CD4-positive, CD25-positive, alpha-beta regulatory T cell (primary cell): ENCODE results near the gene SRP68. TPM values are rescaled to one million over a fixed set of nuclear protein-coding genes. Genes with fewer than 3 reads are reported as not detected.

Source experiments
- ATAC-seq, 2 donors: fragments of 150-1000 bp; cut with Tn5 transposase; one replicate each; pipeline ENCODE4 v1.10.0; 2021; ENCODE audit warnings: low read depth in 2 of 2, moderate number of reproducible peaks in 2 of 2, moderate library complexity in 1 of 2
- DNase-seq, 3 donors: peaks; one replicate each; pipeline versions ENCODE4 v3.0.0 to v3.0.0-alpha.2; 2012 to 2022; ENCODE audit warnings: mixed read lengths in 1 of 3
- H3K27ac ChIP-seq: one replicate; pipeline ENCODE4 v1.7.0; 2013; ENCODE audit warnings: mild to moderate bottlenecking, low read length; ENCODE audit not compliant: insufficient read depth, poor library complexity, severe bottlenecking
- H3K27me3 ChIP-seq: one replicate; pipeline ENCODE4 v1.7.0; 2013; ENCODE audit warnings: low read length; ENCODE audit not compliant: control insufficient read depth, insufficient read depth
- H3K36me3 ChIP-seq: one replicate; pipeline ENCODE4 v1.7.0; 2013; ENCODE audit warnings: mild to moderate bottlenecking, low read length, moderate library complexity; ENCODE audit not compliant: control insufficient read depth, insufficient read depth
- H3K4me1 ChIP-seq: 2 replicates; pipeline ENCODE4 v1.7.0; 2013; ENCODE audit warnings: mild to moderate bottlenecking, low read length; ENCODE audit not compliant: insufficient read depth, control insufficient read depth, poor library complexity, severe bottlenecking
- H3K4me3 ChIP-seq: one replicate; pipeline ENCODE4 v1.7.0; 2013; ENCODE audit warnings: low read depth, mild to moderate bottlenecking, low read length, moderate library complexity
- H3K9me3 ChIP-seq, 2 experiments: 1 replicate in 1 of 2; 2 replicates in 1 of 2; pipeline ENCODE4 v1.7.0; 2013; ENCODE audit warnings: low read length in 2 of 2, mild to moderate bottlenecking in 1 of 2, moderate library complexity in 1 of 2; ENCODE audit not compliant: control insufficient read depth in 2 of 2
- H3K27ac Mint-ChIP-seq, 3 donors: one replicate each; pipeline ENCODE4 v1.8.0; 2020 to 2022; ENCODE audit warnings: mild to moderate bottlenecking in 3 of 3, mixed read lengths in 3 of 3, moderate library complexity in 2 of 3
- H3K27me3 Mint-ChIP-seq: one replicate; pipeline ENCODE4 v1.8.0; 2022; ENCODE audit warnings: mild to moderate bottlenecking, mixed read lengths
- H3K36me3 Mint-ChIP-seq: one replicate; pipeline ENCODE4 v1.8.0; 2020; ENCODE audit warnings: mixed read lengths
- H3K4me1 Mint-ChIP-seq, 4 donors: one replicate each; pipeline ENCODE4 v1.8.0; 2020 to 2022; ENCODE audit warnings: mixed read lengths in 4 of 4, mild to moderate bottlenecking in 1 of 4
- H3K4me3 Mint-ChIP-seq, 4 donors: one replicate each; pipeline ENCODE4 v1.8.0; 2020 to 2022; ENCODE audit warnings: mild to moderate bottlenecking in 4 of 4, mixed read lengths in 4 of 4, moderate library complexity in 3 of 4
- H3K9me3 Mint-ChIP-seq, 7 donors: one replicate each; pipeline ENCODE4 v1.8.0; 2020 to 2022; ENCODE audit warnings: mixed read lengths in 7 of 7, mild to moderate bottlenecking in 3 of 7, moderate library complexity in 2 of 7
- polyA plus RNA-seq, 4 donors: library from polyadenylated mRNA; unstranded; fragments of 300-500 nt; fragmentation: Illumina TruSeq; gene quantifications; one replicate each; pipeline ENCODE4 v1.2.3, GENCODE V29; 2021
- total RNA-seq: library from RNA; stranded (reverse); gene quantifications from one replicate; pipeline ENCODE4 v1.2.3, GENCODE V29; 2022

Gene SRP68
- total and polyA plus RNA-seq, 5 donors from 2014 or later, result 68.8 to 81.0 (median 71.9) TPM

DNA sequence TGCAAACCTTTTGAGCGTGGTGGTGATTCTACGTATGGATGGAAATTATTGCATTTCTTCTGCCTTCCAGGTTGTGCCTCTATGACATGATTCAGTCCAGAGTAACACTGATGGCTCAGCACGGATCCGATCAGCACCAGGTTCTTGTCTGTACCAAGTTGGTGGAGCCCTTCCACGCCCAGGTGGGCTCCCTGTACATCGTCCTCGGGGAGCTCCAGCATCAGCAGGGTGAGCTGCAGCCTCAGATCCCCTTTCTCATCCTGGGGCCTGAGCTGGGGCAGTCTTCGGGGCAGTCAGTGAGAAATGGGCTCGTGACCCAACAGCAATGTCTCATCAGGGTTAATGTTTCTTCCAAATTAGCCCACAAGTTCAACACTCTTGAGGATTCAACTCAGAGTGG lies 80.9 kb downstream of the SRP68 start:
- Histone ChIP-seq H3K27me3 (no peaks in the 10 kb centered on the region), H3K27ac (no peak overlapping the region), H3K4me3 (no peak overlapping the region), H3K4me1 (no peaks in the 10 kb centered on the region), H3K9me3 (no peaks in the 10 kb centered on the region), H3K36me3 (peaks cover 13% of the 10 kb centered on the region)
- no peak for ATAC-seq
- Mint-ChIP-seq H3K4me3 (no peak overlapping the region), H3K36me3 (no peaks in the 10 kb centered on the region), H3K27ac (no peak overlapping the region), H3K27me3 (no peaks in the 10 kb centered on the region), H3K4me1 (peaks cover 0 to 1% (median under 1%) of the 10 kb centered on the region in 4 donors), H3K9me3 (peaks cover 0 to 1% (median 0%) of the 10 kb centered on the region in 7 donors)
- DNase-seq, result no peak

Other genes starting within 250 kb of the SRP68 start
- gene UNC13D, start 228.1 kb downstream of the SRP68 start, total RNA-seq, result 149 TPM
- gene UNC13D, start 228.1 kb downstream of the SRP68 start, polyA plus RNA-seq, result 10 to 100 TPM; 41.6 to 51.7 (median 45.0) TPM
- 118 TPM for gene WBP2, start 217.2 kb downstream of the SRP68 start, total RNA-seq
- 100 to 1,000 TPM in 1 of 4 donors, 10 to 100 TPM in 3; 77.7 to 112 (median 91.2) TPM for gene WBP2, start 217.2 kb downstream of the SRP68 start, polyA plus RNA-seq
- gene TRIM47, start 193.9 kb downstream of the SRP68 start, total RNA-seq, result 3.6 TPM
- 10 to 100 TPM in 3 of 4 donors, 1 to 10 TPM in 1; 8.7 to 16.6 (median 15.8) TPM for gene TRIM47, start 193.9 kb downstream of the SRP68 start, polyA plus RNA-seq
- gene TRIM65, start 175.6 kb downstream of the SRP68 start, total RNA-seq, result 18.7 TPM
- gene TRIM65, start 175.6 kb downstream of the SRP68 start, polyA plus RNA-seq, result 10 to 100 TPM; 16.9 to 24.3 (median 20.1) TPM
- gene MRPL38, start 167.6 kb downstream of the SRP68 start, total RNA-seq, result 118 TPM
- gene MRPL38, start 167.6 kb downstream of the SRP68 start, polyA plus RNA-seq, result 10 to 100 TPM; 58.0 to 68.8 (median 64.8) TPM
- 15.5 TPM for gene FBF1, start 131.5 kb downstream of the SRP68 start, total RNA-seq
- 1 to 10 TPM; 1.7 to 3.6 (median 2.3) TPM for gene FBF1, start 131.5 kb downstream of the SRP68 start, polyA plus RNA-seq
- gene ACOX1, start 93.4 kb downstream of the SRP68 start, total RNA-seq, result 25.6 TPM
- 10 to 100 TPM; 15.0 to 24.3 (median 18.9) TPM for gene ACOX1, start 93.4 kb downstream of the SRP68 start, polyA plus RNA-seq
- gene TEN1, start 93.3 kb downstream of the SRP68 start, total RNA-seq, result 17.3 TPM
- gene TEN1, start 93.3 kb downstream of the SRP68 start, polyA plus RNA-seq, result 10 to 100 TPM; 19.9 to 26.1 (median 21.5) TPM
- gene CDK3, start 71.7 kb downstream of the SRP68 start, total RNA-seq, result 11.6 TPM
- 1 to 10 TPM in 1 of 4 donors, under 1 TPM in 3; 0.17 to 1.0 (median 0.50) TPM for gene CDK3, start 71.7 kb downstream of the SRP68 start, polyA plus RNA-seq
- 0.15 TPM for gene EVPL, start 45.2 kb downstream of the SRP68 start, total RNA-seq
- gene EVPL, start 45.2 kb downstream of the SRP68 start, polyA plus RNA-seq, result under 1 TPM in 1 of 4 donors, not detected in 3; 0.05 TPM
- 0.86 TPM for gene GALR2, start 2.3 kb upstream of the SRP68 start, total RNA-seq
- under 1 TPM in 2 of 4 donors, not detected in 2; 0.41 to 0.62 TPM for gene GALR2, start 2.3 kb upstream of the SRP68 start, polyA plus RNA-seq
- gene ZACN, start 6.7 kb upstream of the SRP68 start, total RNA-seq, result 0.42 TPM
- 1 to 10 TPM in 1 of 4 donors, under 1 TPM in 3; 0.24 to 2.0 (median 0.62) TPM for gene ZACN, start 6.7 kb upstream of the SRP68 start, polyA plus RNA-seq
- gene EXOC7, start 31.3 kb upstream of the SRP68 start, total RNA-seq, result 105 TPM
- 10 to 100 TPM; 41.3 to 47.6 (median 45.0) TPM for gene EXOC7, start 31.3 kb upstream of the SRP68 start, polyA plus RNA-seq
- 1.0 TPM for gene FOXJ1, start 68.7 kb upstream of the SRP68 start, total RNA-seq
- gene FOXJ1, start 68.7 kb upstream of the SRP68 start, polyA plus RNA-seq, result under 1 TPM in 2 of 4 donors, not detected in 2; 0.14 to 0.24 TPM
- gene RNF157, start 168.0 kb upstream of the SRP68 start, total RNA-seq, result 17.7 TPM
- 1 to 10 TPM; 3.3 to 5.6 (median 4.3) TPM for gene RNF157, start 168.0 kb upstream of the SRP68 start, polyA plus RNA-seq
- gene UBALD2, start 192.8 kb upstream of the SRP68 start, total RNA-seq, result 247 TPM
- 1 to 10 TPM; 3.9 to 9.2 (median 7.3) TPM for gene UBALD2, start 192.8 kb upstream of the SRP68 start, polyA plus RNA-seq
- gene QRICH2, start 235.8 kb upstream of the SRP68 start, total RNA-seq, result 2.2 TPM
- gene QRICH2, start 235.8 kb upstream of the SRP68 start, polyA plus RNA-seq, result under 1 TPM in 1 of 4 donors, not detected in 3; 0.50 TPM